ENCODE measurements around the gene PCGF5.
"Not testable (repeated sequence)": the region's sequence is repeated elsewhere in the genome, so short reads cannot be mapped to it uniquely, and the experiment has no call there.

Gene PCGF5

DNA sequence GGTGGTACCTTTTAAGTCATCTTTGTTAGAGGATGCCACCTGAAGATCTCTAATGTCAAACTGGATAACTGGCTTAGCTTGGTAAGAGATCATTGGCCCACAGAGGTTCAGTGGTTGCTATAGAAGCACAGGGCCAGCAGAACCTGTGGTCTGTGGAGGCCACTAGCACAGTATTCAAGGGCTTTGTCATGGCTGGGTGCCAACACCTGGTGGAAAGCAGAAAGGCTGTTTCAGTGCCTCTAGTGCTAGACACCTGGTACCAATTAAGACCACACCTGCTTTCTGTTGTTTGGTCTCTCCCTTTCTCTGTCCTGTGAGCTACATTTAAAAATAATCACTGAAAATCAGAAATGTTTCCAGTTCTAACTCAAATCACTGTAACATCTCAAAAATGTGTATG is 10.0 kb upstream of the PCGF5 start:
- peak; percentile 87 for DNase-seq

DNA sequence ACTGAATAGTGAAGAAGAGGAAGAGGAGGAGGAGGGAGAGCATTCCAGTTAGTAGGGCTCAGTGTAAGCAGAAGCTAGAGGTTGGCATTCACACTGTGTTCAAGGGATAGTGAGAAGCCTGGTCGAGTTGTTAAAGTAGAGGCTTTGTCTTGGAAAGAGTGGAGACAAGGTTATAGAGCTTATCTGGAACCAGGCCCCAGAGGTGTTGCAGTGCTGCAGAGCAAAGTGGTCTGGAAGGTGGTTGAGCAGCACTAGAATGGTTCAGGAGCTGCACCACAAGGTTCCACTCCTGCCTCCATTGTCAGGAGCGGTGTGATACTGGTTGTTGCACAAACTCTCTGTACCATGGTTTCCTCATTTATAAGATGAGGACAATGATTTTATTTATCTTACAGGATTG is 8.8 kb upstream of the PCGF5 start:
- DNase-seq = peak; percentile 14

DNA sequence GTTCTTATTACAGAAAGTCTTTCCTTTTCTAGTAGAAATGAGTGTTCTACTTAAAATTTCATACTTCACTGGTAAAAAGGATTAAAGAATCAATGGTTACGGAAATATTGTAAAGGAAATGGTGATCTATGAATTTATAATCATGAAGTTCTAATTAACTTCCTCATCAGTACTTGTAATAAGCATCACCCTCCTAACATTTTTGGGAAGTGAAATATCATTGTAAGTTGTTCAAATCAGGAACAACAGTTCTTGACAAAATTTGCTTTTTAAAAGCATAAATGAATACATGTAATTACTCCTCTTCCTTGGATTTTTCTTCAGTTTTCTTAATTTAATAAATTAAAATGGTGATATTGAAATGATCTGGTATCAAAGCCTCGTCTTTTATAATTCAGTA is 5.6 kb upstream of the PCGF5 start:
- no peak for DNase-seq

DNA sequence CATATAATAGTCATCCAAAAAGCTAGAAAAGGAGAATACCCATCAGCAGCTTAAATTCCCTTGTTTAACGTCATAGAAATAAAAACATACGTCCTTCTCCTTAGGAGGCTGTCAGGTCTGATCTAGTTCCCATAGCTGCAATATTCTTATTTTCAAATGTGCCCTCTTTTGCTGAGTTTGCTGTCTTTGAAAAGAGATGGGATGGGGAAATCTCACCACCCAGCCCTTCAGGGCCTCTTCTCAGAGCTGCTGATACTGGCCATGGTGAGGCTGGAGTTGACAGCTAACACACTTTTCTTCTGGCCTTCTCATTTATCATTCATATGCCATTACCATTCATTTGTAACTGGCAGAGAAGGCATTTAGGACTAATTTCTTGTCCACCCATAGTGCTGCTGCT is 5.1 kb upstream of the PCGF5 start:
- no peak for DNase-seq

DNA sequence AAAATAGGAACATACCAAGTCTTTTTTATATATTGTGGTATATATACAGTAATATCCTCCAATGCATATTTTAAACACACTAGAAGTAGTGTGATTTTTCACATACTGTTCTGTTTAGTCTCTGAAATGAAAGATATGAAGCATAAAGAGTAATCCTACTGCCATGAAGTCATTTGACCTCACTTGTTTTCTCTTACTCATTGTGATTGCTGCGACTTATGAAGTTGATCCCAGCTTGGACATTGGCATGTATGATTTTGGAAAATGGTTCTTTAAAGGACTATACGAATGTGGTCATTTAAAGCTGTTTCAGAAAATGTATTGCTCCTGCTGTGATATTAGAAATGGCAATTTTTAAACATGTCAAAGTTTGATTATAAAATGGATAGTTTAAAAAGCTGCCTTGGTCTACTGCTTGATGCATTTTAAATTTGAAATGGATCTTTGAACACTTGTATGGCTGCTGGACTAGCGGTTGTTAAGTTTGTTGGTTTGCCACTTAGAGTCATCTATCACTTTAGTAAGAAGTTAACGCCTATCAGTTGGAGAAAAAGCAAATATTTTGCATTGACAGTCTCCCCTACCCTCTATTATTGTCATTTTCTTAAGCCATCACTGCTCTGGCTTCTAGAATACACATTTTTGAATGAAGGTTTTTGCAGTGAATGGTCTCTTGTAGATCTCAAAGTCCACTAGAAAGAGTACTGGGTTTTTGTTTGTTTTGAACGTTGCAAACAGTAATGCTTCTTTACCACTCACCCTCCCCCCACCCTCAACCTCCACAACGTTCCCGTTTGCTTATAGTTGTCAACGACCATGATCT is 881 bp upstream of the PCGF5 start:
- DNase-seq = no peak

DNA sequence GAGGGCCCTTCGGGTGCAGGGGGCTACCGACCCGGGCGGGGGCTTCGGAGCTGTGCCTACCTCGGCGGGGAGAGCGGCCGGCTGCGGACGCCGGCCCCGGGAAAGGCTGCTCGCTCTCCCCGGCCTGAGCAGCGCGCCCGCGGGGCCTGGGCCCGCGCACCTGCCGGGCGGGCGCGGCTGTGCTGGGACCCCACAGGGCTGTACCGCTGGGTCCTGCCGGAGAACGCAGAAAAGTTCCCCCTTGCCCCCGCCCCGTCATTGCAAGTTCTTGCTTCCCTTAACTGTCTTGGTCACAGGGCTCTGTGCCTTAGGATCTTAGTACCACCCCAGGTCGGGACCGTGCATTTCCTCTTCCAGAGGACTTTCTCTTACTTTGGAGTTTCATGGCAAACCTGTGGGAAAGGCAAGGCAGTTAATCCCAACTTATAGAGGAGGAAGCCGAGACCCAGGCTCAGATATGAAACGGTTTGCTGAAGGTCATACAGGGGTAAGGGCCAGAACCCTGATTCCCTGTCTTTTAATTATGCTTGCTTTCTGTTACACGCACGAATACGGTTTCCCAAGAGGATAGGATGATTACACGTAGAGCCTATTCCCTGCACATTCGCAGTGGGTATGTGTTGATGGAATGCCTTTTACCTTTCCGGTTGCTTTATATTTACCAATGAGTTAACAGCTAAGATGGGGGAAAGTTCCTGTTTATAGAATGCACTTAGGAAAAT is 652 bp downstream of the PCGF5 start:
- no peak for DNase-seq

DNA sequence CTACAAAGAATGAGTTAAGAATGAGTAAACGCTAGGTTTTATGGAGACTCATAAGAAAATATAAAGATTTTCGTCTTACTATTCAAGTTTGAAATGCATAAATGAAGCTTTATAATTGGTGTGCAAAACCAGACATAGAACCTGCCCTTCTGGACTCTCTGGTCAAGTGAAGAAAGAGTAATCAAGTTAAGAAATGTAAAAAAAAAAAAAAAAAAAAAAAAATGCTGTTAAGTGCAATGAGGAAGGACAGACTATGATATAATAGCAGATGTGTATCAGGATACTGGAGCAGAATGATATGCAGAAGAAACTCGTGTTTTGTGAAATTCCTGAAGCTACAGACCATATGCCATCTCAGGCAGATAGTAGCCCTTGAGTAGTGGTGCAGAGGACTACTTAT is 5.6 kb downstream of the PCGF5 start:
- no peak for DNase-seq

DNA sequence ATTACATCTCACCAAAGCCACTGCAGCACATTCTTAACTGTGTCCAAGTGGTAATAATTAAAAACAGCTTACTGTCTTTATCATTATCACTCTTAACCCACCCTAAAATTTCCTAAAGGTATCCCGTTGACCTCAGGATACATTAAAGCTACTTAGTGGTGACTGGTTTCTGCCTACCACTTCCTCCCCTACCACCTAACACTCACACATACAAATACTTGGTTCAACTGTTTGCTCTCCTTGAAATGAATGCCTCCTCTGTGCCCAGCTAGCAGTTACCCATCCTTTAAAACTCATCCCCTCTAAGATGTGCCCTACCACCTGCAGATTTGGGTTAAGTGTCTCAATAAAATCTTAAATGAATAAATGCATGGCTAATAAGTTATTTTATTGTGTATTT is 7.1 kb downstream of the PCGF5 start:
- no peak for DNase-seq

DNA sequence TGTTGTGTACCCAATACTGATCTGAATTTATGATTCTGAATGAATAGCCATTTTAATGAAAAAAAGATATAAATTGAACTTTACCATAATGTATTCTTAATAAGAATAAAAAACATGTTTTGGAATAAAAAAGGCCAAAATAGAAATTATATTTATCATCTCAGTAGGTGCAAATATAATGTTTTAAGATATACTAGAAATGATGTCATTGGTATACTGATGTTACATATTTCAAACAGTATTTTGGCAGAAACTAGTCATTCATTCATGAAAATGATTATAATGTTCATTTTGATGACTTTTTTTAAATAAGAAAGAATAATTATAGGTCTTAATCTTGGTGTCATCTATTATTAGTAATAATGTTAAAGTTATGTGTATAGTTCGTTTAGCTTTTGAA is 9.2 kb downstream of the PCGF5 start:
- no peak for DNase-seq

DNA sequence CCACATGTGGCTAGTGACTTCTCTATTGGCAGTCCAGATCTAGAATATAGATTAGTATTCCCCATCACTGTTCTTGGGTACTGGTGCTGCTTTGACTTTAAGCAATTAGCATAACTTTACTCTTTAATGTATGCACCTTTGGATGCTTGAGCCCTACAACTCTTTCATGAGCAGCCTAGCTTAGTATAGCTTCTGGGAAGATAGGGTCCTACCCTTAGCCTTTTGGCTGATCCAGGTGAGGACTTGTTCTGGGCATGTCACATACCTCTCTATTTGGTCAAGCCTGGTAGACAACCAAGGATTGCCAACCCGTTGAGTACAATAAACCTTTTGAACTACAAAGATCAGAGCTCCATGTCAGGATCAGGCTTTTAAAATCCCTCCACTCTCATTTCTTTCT is 17.7 kb downstream of the PCGF5 start:
- no peak for DNase-seq

DNA sequence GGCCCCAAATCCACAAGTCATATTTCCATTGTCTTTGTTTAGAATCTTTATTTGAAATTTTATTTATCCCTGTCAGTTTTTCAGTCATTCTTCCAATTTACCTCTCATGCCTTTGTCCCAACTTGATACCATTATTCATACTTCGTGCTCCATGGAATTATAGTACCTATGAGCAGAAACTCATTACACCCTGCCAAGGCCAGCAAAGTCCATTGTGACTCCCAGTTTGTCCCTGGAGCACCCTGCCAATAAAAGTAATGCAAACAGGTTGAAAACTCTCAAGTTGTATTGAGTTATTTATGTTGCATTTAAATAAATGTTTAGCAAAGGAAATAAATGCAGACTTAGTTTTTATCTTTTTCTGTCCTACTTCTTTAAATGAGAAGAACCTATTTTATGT is 19.3 kb downstream of the PCGF5 start:
- DNase-seq = no peak

DNA sequence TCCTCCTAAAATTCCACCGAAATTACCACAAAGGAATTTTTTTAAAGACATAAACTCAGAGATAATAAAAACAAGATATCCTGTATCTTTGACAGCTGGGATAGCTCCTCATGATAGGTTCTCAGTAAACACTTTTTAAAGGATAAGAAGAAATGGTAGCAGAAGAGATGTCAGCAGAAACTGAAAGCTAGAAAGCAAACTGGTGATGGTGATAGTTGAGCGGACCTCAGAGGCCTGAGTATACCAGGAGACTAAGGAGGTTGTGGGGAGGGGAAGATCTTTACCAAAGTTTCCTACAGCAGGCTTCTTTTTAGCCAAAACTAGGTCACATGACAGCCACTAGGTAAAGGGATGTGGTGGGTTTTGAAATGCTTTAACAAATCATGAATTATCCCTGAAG is 22.5 kb downstream of the PCGF5 start:
- DNase-seq = no peak

DNA sequence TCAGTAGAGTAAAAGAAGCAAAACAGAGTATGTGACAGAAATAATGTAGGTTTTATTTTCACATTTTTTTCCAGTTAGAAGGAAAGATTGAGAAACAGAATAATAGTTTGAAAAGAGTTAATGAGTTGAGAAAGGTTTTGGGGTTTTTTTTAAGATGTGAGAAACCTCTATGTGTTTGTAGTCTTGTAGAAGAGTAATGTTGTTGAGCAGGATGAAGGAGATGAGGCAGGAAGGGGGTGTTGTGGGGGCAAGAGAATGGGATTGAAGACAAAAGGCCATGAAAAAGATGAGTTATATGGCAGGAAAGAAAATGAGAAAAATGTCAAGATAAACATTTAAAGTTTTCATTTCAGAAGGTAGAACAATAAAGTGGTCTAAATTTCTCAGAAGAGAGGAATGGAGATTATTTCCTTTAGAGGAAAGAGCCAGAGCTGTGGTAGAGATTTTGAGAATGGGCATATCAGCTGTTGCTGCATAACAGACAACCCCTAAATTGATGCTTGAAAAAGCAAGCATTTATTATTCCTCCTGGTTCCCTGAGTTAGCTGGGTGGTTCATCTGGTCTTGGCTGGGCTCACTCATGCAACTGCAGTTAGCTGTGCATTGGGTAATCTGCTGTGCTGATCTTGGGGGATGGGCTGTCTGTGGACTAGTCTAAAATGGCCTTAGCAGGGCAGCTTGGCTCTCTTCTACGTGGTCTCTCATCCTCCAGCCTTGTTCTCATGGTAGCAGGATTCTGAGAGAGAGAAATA is 27.1 kb downstream of the PCGF5 start:
- DNase-seq = no peak

DNA sequence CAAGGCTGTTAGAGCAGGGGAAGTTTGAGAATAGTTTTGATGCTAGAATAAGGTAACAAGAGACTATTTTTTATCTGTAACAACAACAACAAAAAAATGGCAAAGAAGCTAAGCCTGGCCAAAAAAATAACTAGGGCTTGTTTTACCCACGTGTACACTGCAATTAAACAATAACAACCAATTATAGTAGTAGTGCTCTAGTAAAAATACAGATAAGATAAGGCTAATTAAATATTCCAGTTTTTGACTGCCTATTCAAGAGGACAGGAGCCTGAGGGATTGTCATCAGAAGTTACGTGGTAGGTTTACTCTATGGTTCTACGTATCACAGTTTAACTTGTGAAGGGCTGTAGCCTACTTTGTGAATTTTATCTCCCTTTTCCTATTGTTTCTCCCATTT is 29.2 kb downstream of the PCGF5 start:
- no peak for DNase-seq

DNA sequence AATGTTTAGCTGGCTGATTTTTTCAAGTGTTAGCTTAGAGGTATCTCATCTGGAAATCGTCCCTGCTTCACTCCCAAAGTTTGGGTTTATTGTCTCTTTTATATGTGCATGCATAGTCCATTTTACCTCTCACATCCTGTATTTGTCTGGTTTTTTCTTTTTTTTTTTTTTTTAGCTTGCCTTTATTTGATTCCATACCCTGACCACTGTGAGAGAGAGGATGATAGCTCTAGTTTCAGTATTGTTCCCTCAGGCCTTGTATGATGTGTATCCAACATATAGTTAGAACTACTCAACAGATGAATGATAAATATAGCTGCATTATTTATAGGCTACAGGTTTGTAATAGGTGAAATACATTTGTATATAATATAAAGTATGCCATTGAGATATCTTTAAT is 29.9 kb downstream of the PCGF5 start:
- DNase-seq = no peak

DNA sequence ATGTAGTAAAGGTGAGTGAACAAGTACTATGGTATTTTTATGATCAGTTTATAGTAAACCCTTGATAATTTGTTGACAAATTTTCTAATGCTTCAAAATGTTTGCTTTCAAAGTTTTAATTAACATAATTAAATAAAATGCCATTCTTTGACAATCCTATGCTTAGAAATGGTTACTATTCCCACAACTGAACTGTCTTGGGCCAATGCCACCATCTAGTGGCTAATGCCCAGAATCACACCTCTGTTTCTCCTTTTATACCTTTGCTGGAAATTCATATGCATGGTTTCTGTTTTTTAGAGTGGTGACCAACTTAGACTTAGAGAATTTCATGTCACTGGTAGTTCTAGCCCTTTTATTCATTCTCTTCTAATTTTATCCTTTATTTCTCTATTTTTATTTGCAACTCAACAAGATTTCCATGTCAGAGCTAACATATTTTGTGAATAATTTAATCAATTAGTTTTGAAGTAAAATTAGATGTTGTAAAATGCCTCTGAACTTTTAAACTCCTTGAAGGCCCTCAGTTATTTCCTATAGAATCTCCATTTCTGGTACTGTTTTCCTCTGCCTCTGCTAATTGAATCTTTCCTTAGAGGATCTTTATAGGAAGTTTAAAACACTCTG is 31.1 kb downstream of the PCGF5 start:
- DNase-seq = peak; percentile 0

DNA sequence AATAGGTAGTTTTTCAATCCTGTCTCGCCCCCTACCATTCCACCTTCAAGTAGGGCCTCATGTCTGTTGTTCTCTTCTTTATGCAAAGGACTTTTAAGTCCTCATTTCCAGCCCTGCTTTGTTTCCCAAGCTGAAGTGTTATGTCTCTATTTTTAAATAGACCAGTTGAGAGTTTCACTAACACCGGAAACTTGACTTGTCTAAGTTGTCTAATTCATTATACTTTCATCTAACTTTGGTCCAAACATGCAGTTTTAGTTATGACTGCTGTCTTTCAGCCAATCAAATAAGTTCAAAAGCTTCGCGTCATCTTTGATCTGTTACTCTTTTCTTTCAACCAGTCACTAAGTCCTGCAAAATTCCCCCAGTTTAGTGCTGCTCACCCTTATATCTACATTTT is 32.8 kb downstream of the PCGF5 start:
- DNase-seq = no peak

DNA sequence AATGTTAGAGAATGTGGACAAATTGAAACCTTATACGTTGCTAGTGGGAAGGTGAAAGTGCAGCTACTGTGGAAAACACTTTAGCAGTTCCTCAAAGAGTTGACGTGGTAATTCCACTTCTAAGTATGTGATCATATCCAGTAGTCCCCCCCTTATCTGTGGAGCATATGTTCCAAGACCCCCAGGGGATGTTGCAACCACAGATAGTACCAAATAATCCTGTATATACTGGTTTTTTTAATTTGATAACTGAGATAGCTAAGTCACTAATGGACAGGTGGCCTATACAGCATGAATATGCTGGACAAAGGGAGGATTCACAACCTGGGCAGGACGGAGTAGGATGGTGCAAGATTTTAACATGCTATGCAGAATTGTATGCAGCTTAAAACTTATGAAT is 36.8 kb downstream of the PCGF5 start:
- DNase-seq = no peak

DNA sequence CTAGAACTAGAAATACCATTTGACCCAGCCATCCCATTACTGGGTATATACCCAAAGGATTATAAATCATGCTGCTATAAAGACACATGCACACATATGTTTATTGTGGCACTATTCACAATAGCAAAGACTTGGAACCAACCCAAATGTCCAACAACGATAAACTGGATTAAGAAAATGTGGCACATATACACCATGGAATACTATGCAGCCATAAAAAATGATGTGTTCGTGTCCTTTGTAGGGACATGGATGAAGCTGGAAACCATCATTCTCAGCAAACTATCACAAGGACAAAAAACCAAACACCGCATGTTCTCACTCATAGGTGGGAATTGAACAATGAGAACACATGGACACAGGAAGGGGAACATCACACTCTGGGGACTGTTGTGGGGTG is 40.0 kb downstream of the PCGF5 start:
- not testable (repeated sequence) for DNase-seq

DNA sequence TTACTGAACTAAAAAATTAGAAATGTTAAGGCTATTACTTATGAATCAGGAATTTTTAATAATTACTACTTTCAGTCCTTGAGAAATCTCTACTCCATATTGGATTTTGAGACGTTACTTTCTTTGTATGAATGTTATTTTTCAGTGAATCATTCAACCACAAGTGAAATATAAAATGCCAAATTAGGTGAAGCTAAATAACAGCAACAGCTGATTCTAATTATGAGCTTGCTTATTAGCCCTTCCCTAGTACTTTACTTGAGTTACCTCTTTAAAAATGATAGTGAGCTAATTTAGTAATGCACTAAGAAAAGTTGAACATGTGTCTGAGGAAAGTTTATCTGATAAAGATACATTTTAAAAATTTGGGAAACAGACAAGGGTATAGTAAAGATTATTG is 51.4 kb downstream of the PCGF5 start:
- DNase-seq = no peak

DNA sequence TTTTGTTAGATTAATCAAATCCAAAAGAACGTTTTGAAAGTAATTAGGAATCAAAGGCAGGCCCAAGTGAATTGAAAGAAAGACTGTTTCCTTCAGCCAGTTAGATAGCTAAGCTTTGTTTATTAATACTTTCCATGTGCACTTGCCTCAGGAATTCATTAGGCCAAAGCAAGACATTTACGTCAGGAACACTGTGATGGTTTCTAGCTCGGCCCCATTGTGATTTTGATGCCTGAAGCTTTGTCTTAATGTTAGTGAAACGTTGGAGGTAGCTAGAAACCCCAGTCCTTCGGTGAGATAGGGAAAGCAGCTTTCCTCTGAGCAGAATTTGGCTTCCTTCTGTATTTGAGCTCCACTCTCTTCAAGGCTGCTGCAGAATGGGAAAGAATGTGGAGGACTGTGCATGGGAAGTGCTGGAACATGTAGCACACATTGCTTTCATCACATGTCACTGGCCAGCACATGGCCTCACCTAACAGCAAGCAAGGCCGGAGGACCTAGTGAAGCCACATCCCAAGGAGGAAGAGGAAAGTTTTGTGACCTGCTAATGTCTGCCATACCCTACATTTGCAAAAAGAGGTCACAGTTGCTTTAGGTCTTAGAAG is 64.1 kb downstream of the PCGF5 start:
- DNase-seq = no peak

DNA sequence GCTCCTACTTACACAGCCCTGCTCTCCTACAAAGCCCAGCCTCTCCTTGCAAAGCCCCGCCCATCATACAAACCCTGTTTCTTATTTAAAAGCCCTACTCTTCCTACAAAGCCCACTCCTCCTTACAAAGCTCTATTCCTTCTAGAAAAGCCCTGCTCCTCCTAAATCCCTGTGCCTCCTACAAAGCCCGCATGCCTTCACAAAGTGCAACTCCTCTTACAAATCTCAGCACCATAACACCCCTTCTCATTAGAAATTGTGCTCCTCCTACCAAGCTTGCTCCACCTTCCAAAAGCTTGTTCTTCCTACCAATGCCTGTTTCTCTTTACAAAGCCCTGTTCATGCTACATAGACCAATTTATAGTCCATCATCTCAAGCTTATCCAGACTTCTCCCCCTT is 66.1 kb downstream of the PCGF5 start:
- no peak for DNase-seq

DNA sequence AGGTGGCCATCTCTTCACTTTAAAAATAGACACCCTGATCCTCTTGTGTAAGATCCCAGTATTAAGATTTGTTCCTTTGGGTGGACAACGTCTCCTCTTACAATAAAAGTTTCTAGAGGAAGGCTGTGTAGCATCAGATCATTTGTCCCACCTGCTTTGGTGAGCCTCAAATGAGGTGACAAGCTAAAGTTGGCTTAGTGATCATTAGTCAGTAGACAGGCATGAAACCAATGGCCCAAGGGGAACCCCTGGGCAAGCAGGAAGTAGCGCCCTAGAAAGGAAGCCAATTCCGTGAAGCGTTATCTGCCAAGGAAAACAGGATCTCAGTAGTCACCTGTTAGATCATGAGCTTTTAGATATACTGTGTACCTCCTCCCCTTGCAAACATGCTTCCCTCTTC is 66.8 kb downstream of the PCGF5 start:
- DNase-seq = no peak
